ENCODE measurements around the gene IGFBPL1.

The IGFBPL1 gene

DNA sequence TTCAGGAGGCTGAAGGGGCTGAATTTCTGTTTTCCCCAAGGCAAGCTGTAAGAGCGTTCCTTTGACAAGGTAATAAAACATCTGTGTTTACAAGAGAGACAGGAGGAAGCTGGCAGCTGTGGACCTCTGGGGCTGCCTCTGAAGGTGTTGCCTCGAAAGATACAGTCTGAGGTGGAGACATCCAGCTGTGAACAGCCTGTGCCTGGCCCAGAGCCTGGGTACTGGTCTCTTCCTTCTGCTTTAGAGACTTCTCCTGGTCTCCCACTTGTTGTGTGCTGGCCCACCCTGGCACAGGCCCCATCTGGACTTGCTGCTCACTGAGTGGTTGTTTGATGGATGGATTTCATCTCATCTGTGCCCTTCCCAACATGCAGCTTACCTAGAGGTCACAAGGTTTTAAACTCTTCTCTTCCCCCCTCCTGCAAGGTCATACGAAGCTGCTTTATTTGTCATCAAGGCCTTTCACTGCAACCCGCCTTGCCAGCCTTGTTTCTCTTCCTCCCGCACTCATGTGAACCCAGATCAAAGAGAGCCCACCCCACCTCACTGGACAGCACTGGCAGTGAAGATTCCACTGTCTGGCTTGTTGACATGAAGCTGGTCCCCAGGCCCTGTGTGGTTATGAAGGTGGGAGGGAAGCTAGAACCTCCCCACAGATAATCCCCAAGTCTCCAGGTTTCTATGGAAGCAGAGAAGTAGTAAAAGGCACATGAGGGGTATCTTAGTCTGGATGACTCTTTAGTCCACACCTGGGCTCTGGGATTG lies 66.7 kb downstream of the IGFBPL1 start:
- DNase-seq (ENCODE audit: low read depth in 2 of 2): no peak

DNA sequence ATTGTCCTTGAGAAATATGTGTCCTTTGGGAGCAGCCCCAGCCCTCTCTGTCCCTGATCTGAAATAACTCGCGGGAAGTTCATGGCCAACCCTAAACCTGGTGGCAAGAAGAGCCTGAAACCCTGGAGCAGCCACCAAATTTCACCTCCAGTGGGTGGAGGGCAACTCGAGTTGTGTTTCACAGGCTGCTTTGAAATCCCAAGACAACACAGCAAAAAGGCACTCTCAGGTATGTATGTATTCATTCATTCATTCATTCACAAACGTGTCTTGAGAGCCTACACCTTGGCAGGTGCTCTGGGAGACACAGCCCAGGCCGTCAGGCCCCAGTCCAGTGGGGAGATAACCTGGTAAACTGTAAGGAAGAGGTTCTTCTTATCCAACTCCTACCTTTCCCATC lies 67.4 kb downstream of the IGFBPL1 start:
- DNase-seq (ENCODE audit: low read depth in 2 of 2): no peak

Data from stimulated activated CD8-positive, alpha-beta memory T cell treated with anti-CD3 and anti-CD28 coated beads, Interleukin-7, amount 100 ng/mL, for 1 hour (primary cell).